ENCODE data around the gene AQP9.

AQP9 gene

DNA sequence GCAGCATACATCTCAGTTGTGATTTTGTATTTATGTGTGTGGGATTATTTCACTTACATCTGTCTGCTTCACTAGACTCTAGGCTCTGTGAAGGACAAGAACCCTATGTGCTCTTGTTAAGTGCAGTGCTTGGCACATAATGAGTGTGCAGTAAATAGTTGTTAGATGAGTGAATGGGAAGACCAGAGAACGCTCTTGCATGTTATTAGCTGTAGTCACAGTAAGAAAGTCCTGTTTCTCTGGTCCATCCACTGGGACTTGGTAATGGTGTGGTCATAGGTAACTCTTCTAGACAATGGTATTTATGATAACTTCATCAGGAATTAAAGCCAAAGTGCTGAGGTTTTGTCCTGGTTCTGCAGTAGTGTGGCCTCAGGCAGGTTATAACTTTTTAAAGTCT is 1.4 kb upstream of the AQP9 start:
- POLR2A ChIA-PET: no interaction called here

DNA sequence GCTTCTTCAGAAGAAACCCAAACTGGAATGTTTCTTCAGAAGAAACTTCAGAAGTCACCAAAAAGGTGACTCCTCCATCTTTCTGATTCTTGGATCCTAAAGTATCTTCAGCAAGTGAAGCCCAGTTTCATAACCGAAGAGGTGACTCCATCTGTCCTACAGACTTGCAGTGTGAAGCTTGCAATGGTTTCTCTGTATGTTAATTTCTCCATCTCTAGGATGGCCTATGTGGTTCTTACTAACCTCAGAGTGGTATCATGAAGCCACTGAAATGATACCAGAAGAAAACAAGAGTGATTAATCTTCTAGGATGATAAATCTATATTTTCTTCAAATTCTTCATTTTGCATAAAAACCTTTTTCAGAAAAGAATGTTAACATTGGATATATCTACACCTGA is 495 bp upstream of the AQP9 start:
- no peak for DNase-seq (ENCODE audit: low read depth, low spot score)
- H3K4me3 ChIP-seq (ENCODE audit: low read depth, low read length): no peak overlapping the region
- TF ChIP-seq, protein P1, sequence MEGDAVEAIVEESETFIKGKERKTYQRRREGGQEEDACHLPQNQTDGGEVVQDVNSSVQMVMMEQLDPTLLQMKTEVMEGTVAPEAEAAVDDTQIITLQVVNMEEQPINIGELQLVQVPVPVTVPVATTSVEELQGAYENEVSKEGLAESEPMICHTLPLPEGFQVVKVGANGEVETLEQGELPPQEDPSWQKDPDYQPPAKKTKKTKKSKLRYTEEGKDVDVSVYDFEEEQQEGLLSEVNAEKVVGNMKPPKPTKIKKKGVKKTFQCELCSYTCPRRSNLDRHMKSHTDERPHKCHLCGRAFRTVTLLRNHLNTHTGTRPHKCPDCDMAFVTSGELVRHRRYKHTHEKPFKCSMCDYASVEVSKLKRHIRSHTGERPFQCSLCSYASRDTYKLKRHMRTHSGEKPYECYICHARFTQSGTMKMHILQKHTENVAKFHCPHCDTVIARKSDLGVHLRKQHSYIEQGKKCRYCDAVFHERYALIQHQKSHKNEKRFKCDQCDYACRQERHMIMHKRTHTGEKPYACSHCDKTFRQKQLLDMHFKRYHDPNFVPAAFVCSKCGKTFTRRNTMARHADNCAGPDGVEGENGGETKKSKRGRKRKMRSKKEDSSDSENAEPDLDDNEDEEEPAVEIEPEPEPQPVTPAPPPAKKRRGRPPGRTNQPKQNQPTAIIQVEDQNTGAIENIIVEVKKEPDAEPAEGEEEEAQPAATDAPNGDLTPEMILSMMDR (IDR thresholded peaks at IDR 0.05; ENCODE audit: insufficient read depth, low read length, missing control alignments): no peak
- ChIA-PET POLR2A (no interaction called here), CTCF (no interaction called here)

More for the DNA sequence above, 1.4 kb upstream of the AQP9 start:
- DNase-seq (ENCODE audit: low read depth, low spot score): no peak
- no peak overlapping the region for H3K4me3 ChIP-seq (ENCODE audit: low read depth, low read length)
- TF ChIP-seq, protein P1 (IDR thresholded peaks at IDR 0.05; ENCODE audit: insufficient read depth, low read length, missing control alignments): no peak
- CTCF ChIA-PET: no interaction called here

DNA sequence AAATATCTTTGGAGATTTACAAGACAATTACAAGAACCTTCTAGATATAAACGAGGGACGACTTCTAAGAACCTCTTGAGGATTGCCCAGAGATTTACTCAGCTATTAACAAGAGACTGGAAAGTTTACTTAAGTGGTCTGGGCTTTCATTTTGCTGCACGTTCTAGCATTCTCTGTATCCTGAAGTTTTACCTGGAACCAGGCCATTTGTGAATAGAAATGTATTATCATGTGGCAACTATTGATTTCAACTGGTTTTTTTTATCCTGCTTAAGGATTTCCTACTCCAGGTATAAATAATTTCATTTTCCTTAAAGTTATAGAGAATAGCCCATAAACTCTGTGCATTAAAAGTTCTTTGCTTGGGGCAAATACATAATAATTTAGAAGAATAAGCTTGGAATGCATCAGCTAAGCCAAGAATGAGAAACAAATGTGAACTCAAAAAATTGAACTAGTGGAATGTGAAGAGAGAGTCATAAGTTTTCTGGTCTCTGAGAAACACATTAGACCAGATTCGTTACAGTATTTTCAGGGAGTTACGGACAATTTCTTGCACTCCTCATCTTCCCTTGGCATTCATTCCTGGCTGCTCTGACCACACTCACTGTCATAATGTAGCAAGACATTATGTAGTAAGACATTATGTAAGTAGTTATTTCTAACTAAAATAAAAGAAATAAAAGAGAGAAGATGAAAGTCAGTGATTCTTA is 1.3 kb downstream of the AQP9 start:
- no peak overlapping the region for H3K4me3 ChIP-seq (ENCODE audit: low read depth, low read length)
- no peak for DNase-seq (ENCODE audit: low read depth, low spot score)
- TF ChIP-seq, protein P1 (IDR thresholded peaks at IDR 0.05; ENCODE audit: insufficient read depth, low read length, missing control alignments): no peak
- ChIA-PET POLR2A (no interaction called here), CTCF (no interaction called here)

DNA sequence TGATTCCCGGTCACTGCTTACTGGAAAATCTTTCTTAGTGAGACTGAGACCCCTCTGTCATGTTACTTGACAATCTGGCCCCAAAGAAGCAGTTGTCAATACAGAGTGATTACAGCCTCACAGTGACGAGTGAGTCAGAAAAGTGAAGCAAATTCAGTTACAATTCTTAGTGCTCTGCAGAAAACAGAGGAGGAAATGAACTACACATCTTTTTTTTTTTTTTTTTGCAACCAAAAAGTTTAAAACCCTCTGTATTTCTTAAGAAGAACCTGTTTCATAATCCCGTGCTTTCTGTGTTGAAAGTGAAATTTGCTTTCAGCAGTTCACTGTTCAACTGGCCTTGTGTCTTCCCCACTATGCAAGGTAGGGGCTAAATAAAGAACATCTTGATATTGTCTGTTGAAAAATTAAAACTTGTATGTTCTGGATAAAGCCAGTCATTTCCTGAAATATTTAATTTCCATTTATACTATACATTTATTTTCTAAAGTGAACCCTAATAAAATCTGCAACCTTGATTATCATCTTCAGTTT is 1.9 kb downstream of the AQP9 start:
- no peak overlapping the region for H3K4me3 ChIP-seq (ENCODE audit: low read depth, low read length)
- TF ChIP-seq, protein P1 (IDR thresholded peaks at IDR 0.05; ENCODE audit: insufficient read depth, low read length, missing control alignments): no peak
- ChIA-PET CTCF (no interaction called here), POLR2A (no interaction called here)
- no peak for DNase-seq (ENCODE audit: low read depth, low spot score)

DNA sequence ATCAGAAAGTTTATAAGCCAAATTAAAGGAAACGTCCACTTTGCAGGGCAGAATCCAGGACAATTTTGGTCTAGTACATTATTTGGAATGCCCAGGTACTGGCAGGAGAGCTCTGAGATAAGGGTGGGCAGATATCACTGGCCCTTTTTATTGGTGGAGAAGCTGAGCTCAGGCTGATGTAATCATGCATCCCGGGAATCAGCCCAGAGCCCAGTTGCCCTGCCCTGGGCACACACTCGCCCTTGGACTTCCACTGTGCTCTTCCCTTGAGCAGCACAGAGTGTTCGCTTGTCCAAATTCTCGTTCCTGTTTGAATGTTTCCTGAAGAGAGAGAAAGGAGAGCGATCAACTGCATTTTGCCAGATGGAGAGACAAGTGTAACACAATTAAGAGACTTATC is 3.7 kb downstream of the AQP9 start:
- TF ChIP-seq, protein P1 (IDR thresholded peaks at IDR 0.05; ENCODE audit: insufficient read depth, low read length, missing control alignments): no peak
- no peak overlapping the region for H3K4me3 ChIP-seq (ENCODE audit: low read depth, low read length)
- DNase-seq (ENCODE audit: low read depth, low spot score): no peak
- CTCF ChIA-PET: no interaction called here
- POLR2A ChIA-PET: no interaction called here

DNA sequence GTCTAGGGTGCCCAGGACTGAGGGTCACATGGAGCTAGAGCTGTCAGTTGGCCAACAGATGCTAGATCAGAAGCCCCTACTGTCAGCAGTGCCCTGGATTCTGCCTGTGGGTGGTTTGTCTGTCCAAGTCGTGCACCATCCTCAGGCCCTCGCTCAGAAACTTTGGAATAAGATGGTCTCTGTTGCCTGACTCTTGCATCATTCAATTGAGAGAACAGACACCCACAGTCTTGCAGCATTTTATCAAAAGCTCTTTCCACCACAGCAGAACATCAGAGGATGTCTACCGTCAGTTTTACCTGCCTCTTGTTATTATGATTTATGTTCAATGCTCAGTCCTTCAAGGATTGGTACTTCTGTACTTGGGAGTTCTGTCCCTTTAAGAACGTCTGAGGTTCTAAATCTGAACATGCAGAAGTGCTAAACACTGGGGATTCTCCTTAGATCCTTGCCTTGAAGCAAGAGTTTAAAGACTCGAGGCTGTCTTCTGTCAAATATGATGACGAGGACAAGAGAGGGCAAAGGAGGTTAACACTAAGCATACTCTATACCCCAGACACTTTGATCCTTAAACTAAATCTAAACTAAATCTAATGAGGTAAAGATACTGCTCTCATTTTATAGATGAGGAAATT is 4.8 kb downstream of the AQP9 start:
- TF ChIP-seq, protein P1 (IDR thresholded peaks at IDR 0.05; ENCODE audit: insufficient read depth, low read length, missing control alignments): no peak
- POLR2A ChIA-PET: no interaction called here
- H3K4me3 ChIP-seq (ENCODE audit: low read depth, low read length): no peak overlapping the region
- CTCF ChIA-PET: no interaction called here
- no peak for DNase-seq (ENCODE audit: low read depth, low spot score)
